ENCODE results near the gene ZMYND8.

GRCh38 chr20:47392721-47393073, 36.2 kb upstream of the ZMYND8 start:
- TF ChIP-seq POLR2AphosphoS5 (IDR thresholded peaks at IDR 0.05; ENCODE audit: insufficient read depth, low read depth, low read length) (no peak), POLR2A (IDR thresholded peaks at IDR 0.05; ENCODE audit: low read depth, low read length) (no peak)

All from endothelial cell of umbilical vein (primary cell).